PC-9 (cell line): Measurements from ENCODE around the gene AVPI1.
"Not testable (repeated sequence)": the region's sequence is repeated elsewhere in the genome, so short reads cannot be mapped to it uniquely, and the experiment has no call there.

Source experiments
- CTCF ChIP-seq: fragments of 200-600 bp; sonication (generic); conservative IDR thresholded peaks from 2 replicates; pipeline ENCODE4 v1.6.1; 2017; ENCODE audit warnings: mixed run types, antibody characterized with exemption, mild to moderate bottlenecking, moderate library complexity
- EZH2 ChIP-seq: fragments of 200-600 bp; sonication (generic); IDR thresholded peaks from 2 replicates; pipeline ENCODE4 v1.8.0; 2017; ENCODE audit warnings: antibody characterized with exemption, low read depth

DNA sequence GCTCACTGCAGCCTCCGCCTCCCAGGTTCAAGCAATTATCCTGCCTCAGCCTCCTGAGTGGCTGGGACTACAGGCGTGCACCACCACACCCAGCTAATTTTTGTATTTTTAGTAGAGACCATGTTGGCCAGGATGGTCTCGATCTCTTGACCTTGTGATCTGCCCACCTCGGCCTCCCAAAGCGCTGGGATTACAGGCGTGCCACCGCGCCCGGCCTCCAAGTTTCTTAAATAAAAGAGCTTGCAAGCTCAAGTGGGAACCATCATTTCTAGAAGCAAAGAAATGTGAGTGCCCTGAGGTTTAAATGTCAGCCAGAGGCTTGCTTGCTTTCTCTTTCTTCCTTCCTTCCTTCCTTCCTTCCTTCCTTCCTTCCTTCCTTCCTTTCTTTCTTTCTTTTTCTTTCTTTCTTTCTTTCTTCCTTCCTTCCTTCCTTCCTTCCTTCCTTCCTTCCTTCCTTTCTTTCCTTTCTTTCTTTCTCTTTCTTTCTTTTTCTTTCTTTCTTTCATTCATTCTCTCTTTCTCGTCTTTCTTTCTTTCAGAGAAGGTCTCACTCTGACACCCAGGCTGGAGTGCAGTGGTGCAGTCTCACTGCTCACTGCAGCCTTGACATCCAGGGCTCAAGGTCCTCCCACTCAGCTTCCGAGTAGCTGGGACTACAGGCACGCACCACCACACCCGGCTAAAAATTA is 44.4 kb downstream of the AVPI1 start:
- TF ChIP-seq EZH2, CTCF: not testable (repeated sequence)
